Measurements from ENCODE around the gene ZNF142. TPM values are rescaled to one million over a fixed set of nuclear protein-coding genes. Genes with fewer than 3 reads are reported as not detected.

ZNF142 gene
- total RNA-seq, 2 experiments from 2014 or later = 49.2 to 53.1 TPM

GRCh38 chr2:218648088-218648786 is 11.2 kb downstream of the ZNF142 start:
- ChIA-PET CTCF (interaction anchor here (0.6 to 1.9 kb wide), 22 partner anchors 11 to 346 kb away, joined by 3 to 32 read pairs (median 3); partner anchors contain the start of genes BCS1L, PLCD4, USP37 and ZNF142), POLR2A (interaction anchor here (1.3 kb wide), 1 partner anchor 11 kb away, joined by 3 read pairs; the partner anchor contains the start of genes BCS1L and ZNF142)
- Mint-ChIP-seq H3K27ac (no peak overlapping the region), H3K27me3 (ENCODE audit: low read depth) (no peaks in the 10 kb centered on the region), H3K4me3 (no peak overlapping the region), H3K36me3 (ENCODE audit: low read depth) (peaks cover 67% of the 10 kb centered on the region), H3K4me1 (ENCODE audit: low read depth) (peaks cover 3% of the 10 kb centered on the region), H3K9me3 (ENCODE audit: insufficient read depth) (no peaks in the 10 kb centered on the region)
- ATAC-seq = peak; percentile 87
- peak; percentile 69 for DNase-seq

- ChIA-PET POLR2A (no interaction called here), CTCF (interaction anchor here (1.3 kb wide), 1 partner anchor 203 kb away, joined by 3 read pairs; no protein-coding TSS in a partner anchor)
- no peak for DNase-seq
- ATAC-seq = no peak
- H3K27me3 Mint-ChIP-seq (ENCODE audit: low read depth) = no peaks in the 10 kb centered on the region
- H3K27ac Mint-ChIP-seq = no peak overlapping the region
- no peak overlapping the region for H3K4me3 Mint-ChIP-seq
- H3K36me3 Mint-ChIP-seq (ENCODE audit: low read depth) = peaks cover 70% of the 10 kb centered on the region
- peaks cover 3% of the 10 kb centered on the region for H3K4me1 Mint-ChIP-seq (ENCODE audit: low read depth)
- no peaks in the 10 kb centered on the region for H3K9me3 Mint-ChIP-seq (ENCODE audit: insufficient read depth)
Measured at GRCh38 chr2:218645126-218645525, 14.3 kb downstream of the ZNF142 start.

DNA sequence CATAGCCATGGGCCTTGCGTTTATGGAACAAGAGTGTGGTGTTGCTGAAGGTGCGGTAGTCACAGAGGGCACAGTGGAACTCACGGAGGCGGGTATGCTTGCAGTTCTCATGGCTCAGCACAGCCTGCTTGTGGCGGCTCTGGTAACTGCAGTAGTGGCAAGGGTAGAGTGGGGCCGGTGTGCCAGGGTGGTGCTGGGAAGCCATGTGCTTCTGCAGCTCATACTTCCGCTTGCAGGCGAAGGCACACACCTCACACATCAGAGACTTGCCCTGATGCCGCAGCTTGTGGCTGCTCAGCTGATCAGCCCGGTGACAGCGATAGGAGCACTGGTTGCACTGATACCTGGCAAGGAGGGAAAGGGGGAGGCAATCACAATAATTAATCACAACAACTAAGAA is 14.7 kb downstream of the ZNF142 start:
- Mint-ChIP-seq H3K4me1 (ENCODE audit: low read depth) (peaks cover 3% of the 10 kb centered on the region), H3K36me3 (ENCODE audit: low read depth) (peaks cover 68% of the 10 kb centered on the region), H3K27me3 (ENCODE audit: low read depth) (no peaks in the 10 kb centered on the region), H3K4me3 (no peak overlapping the region), H3K27ac (peak overlapping the region; percentile 22), H3K9me3 (ENCODE audit: insufficient read depth) (no peaks in the 10 kb centered on the region)
- POLR2A ChIA-PET = no interaction called here
- CTCF ChIA-PET = interaction anchor here (1.3 kb wide), 1 partner anchor 203 kb away, joined by 3 read pairs; no protein-coding TSS in a partner anchor
- ATAC-seq = no peak
- no peak for DNase-seq

DNA sequence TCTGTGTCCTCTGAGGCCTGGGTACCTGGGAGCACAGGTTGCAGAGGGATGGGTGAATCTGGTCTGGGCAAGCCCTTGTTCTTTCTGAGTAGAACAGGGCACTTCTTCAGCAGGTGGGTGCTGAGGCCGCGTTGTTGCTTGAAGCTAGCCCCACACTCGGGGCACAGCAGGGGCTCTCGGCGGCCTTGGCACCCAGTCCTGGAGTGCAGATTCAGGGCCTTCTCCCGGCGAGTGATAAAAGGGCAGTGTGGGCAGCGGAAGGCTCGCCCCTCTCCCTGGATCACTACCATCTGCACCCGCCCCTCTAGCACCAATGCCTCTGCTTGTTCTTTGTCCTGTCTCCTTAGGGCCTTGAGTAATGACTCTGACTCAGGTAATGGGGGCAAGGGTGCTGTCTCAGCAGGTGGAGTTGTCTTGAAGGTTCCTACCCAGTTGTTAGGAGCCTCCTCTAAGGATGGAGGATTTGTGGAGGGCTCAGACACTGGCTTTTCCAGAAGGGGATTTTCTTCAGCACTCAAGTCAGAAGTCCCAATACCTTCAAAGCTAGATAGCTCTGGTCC is 15.6 kb downstream of the ZNF142 start:
- POLR2A ChIA-PET = no interaction called here
- Mint-ChIP-seq H3K36me3 (ENCODE audit: low read depth) (peaks cover 67% of the 10 kb centered on the region), H3K4me1 (ENCODE audit: low read depth) (peaks cover 3% of the 10 kb centered on the region), H3K27me3 (ENCODE audit: low read depth) (no peaks in the 10 kb centered on the region), H3K4me3 (no peak overlapping the region), H3K27ac (no peak overlapping the region), H3K9me3 (ENCODE audit: insufficient read depth) (no peaks in the 10 kb centered on the region)
- DNase-seq = no peak
- CTCF ChIA-PET = interaction anchor here (0.6 kb wide), 1 partner anchor 162 kb away, joined by 5 read pairs; no protein-coding TSS in a partner anchor
- ATAC-seq = no peak

DNA sequence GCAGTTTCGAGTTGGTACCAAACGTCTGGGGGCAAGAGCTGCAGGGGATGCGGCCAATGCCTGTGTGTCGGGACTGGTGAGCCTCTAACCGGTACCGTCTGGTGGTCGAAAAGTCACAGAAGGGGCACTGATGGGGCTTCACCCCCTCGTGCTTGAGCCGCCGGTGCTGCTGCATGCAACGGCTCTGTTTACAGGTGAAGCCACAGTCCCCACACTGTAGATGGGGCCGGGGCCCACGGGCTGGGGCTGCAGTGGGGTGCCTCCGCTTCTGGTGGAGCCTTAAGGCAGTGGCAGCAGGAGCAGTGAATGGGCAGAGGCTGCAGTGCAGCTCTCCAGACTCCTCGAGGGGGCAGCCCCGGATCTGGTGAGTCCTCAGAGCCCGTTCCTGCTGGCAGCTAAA is 16.6 kb downstream of the ZNF142 start:
- Mint-ChIP-seq H3K36me3 (ENCODE audit: low read depth) (peaks cover 67% of the 10 kb centered on the region), H3K9me3 (ENCODE audit: insufficient read depth) (no peaks in the 10 kb centered on the region), H3K27me3 (ENCODE audit: low read depth) (no peaks in the 10 kb centered on the region), H3K4me3 (no peak overlapping the region), H3K27ac (no peak overlapping the region), H3K4me1 (ENCODE audit: low read depth) (no peaks in the 10 kb centered on the region)
- no peak for DNase-seq
- POLR2A ChIA-PET = no interaction called here
- CTCF ChIA-PET = no interaction called here
- ATAC-seq = no peak

GRCh38 chr2:218642121-218642656 is 17.2 kb downstream of the ZNF142 start:
- no peak overlapping the region for H3K4me3 Mint-ChIP-seq
- H3K36me3 Mint-ChIP-seq (ENCODE audit: low read depth) = peaks cover 65% of the 10 kb centered on the region
- DNase-seq = no peak
- ATAC-seq = no peak
- POLR2A ChIA-PET = no interaction called here
- H3K27me3 Mint-ChIP-seq (ENCODE audit: low read depth) = no peaks in the 10 kb centered on the region
- no peaks in the 10 kb centered on the region for H3K4me1 Mint-ChIP-seq (ENCODE audit: low read depth)
- H3K9me3 Mint-ChIP-seq (ENCODE audit: insufficient read depth) = no peaks in the 10 kb centered on the region
- CTCF ChIA-PET = no interaction called here
- no peak overlapping the region for H3K27ac Mint-ChIP-seq

DNA sequence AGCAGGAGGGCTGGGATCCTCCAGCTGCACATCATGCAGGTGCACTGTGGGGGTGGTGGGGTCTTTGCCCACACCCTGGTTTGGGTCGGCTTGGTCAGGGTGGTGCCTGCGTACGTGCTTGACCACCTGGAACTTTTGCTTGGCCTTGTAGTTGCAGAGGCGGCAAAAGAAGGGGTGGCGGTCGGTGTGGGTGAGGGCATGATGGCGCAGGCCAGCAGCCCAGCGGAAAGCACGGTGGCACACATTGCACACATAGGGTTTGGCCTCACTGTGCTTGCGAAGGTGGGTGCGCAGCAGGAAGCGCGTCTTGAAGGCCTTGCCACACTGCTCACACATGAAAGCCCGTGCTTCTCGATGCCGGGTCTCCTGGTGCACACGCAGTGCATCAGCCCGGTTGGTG is 21.1 kb downstream of the ZNF142 start:
- no peak for DNase-seq
- ChIA-PET POLR2A (no interaction called here), CTCF (no interaction called here)
- Mint-ChIP-seq H3K27ac (no peak overlapping the region), H3K9me3 (ENCODE audit: insufficient read depth) (no peaks in the 10 kb centered on the region), H3K4me1 (ENCODE audit: low read depth) (no peaks in the 10 kb centered on the region), H3K4me3 (no peak overlapping the region), H3K27me3 (ENCODE audit: low read depth) (no peaks in the 10 kb centered on the region), H3K36me3 (ENCODE audit: low read depth) (peaks cover 52% of the 10 kb centered on the region)
- ATAC-seq = no peak

DNA sequence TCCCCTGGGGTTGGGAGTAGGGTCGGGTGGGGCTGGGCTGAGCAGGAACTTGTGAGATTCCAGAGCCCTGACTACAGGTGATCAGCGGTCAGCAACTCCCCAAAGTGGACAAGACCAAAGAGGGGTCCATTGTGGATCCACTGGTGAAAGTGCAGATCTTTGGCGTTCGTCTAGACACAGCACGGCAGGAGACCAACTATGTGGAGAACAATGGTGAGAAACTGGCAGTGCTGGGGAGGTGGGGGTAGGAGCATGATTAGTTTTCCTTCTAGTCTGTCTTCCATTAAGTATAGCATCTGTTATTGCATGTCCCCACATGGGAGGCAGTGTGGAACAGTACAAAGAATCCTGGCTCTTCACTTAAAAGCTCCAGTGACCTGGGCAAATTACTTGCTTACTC is 23.7 kb downstream of the ZNF142 start:
- no peak overlapping the region for H3K27ac Mint-ChIP-seq
- DNase-seq (no peak), ATAC-seq (no peak)
- no peaks in the 10 kb centered on the region for H3K4me1 Mint-ChIP-seq (ENCODE audit: low read depth)
- CTCF ChIA-PET = interaction anchor here (1.1 kb wide), 1 partner anchor 212 kb away, joined by 3 read pairs; no protein-coding TSS in a partner anchor
- no peak overlapping the region for H3K4me3 Mint-ChIP-seq
- no peaks in the 10 kb centered on the region for H3K9me3 Mint-ChIP-seq (ENCODE audit: insufficient read depth)
- peaks cover 41% of the 10 kb centered on the region for H3K36me3 Mint-ChIP-seq (ENCODE audit: low read depth)
- H3K27me3 Mint-ChIP-seq (ENCODE audit: low read depth) = no peaks in the 10 kb centered on the region
- POLR2A ChIA-PET = no interaction called here

DNA sequence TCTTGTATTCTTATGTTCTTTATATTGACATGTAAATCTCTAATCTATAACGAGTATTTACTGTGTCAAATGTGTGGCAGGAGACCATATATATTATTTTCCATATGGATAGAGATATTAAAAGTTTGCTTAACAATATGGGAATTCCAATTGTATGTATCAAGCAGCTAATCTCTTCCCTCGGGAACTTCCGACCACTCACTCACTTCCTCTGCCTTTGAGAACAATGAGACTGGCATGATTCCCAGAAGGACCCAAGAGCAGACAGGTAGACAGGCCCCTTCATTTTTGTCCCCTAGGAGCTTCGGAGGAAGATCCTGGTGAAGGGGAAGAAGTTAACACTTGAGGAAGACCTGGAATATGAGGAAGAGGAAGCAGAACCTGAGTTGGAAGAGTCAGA is 27.6 kb downstream of the ZNF142 start:
- CTCF ChIA-PET = interaction anchor here (1.0 kb wide), 1 partner anchor 16 kb away, joined by 3 read pairs; no protein-coding TSS in a partner anchor
- ATAC-seq (no peak), DNase-seq (no peak)
- peaks cover 12% of the 10 kb centered on the region for H3K36me3 Mint-ChIP-seq (ENCODE audit: low read depth)
- H3K4me1 Mint-ChIP-seq (ENCODE audit: low read depth) = no peaks in the 10 kb centered on the region
- no peaks in the 10 kb centered on the region for H3K9me3 Mint-ChIP-seq (ENCODE audit: insufficient read depth)
- H3K27ac Mint-ChIP-seq = no peak overlapping the region
- POLR2A ChIA-PET = no interaction called here
- H3K27me3 Mint-ChIP-seq (ENCODE audit: low read depth) = no peaks in the 10 kb centered on the region
- H3K4me3 Mint-ChIP-seq = no peak overlapping the region

DNA sequence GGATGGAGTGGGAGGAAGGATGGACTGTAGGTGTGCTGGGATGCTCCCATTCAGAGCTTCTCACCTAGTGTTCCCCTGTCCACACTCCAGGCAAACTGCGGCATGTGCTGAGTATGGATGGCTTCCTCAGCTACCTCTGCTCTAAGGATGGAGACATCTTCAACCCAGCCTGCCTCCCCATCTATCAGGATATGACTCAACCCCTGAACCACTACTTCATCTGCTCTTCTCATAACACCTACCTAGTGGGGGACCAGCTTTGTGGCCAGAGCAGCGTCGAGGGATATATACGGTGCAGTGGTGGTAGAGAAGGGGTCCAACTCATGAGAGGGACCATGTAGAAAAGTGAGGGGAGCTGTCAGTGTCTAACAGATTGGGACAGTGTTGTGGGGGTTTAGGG is 31.5 kb downstream of the ZNF142 start:
- ChIA-PET POLR2A (interaction anchor here (0.6 to 0.7 kb wide), 2 partner anchors 44 to 63 kb away, joined by 3 read pairs; partner anchors contain the start of genes RNF25 and STK36), CTCF (no interaction called here)
- DNase-seq = no peak
- ATAC-seq = no peak
- Mint-ChIP-seq H3K4me1 (ENCODE audit: low read depth) (no peaks in the 10 kb centered on the region), H3K4me3 (no peak overlapping the region), H3K36me3 (ENCODE audit: low read depth) (no peaks in the 10 kb centered on the region), H3K27me3 (ENCODE audit: low read depth) (no peaks in the 10 kb centered on the region), H3K9me3 (ENCODE audit: insufficient read depth) (no peaks in the 10 kb centered on the region), H3K27ac (no peak overlapping the region)

DNA sequence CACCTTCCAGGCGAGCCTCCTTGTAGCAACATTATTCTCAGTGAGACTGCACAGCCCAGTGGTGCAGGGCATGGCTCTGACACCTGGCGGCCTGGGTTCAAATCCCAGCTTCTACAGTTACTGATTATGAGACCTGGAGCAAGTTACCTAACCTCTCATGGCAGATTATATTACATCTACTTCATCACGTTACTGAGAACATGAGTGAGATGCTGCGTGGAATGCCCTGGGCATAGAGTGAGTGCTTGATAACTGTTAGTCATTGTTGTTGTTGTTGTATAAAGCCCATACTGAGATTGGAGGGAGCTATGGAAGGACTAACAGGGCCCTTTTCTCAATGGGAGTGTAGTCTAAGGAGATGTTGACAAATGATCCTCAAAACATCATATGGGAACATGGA is 33.1 kb downstream of the ZNF142 start:
- Mint-ChIP-seq H3K27ac (no peak overlapping the region), H3K27me3 (ENCODE audit: low read depth) (no peaks in the 10 kb centered on the region), H3K4me3 (no peak overlapping the region), H3K4me1 (ENCODE audit: low read depth) (no peaks in the 10 kb centered on the region), H3K36me3 (ENCODE audit: low read depth) (no peaks in the 10 kb centered on the region), H3K9me3 (ENCODE audit: insufficient read depth) (no peaks in the 10 kb centered on the region)
- ATAC-seq (no peak), DNase-seq (no peak)
- ChIA-PET POLR2A (no interaction called here), CTCF (interaction anchor here (1.5 kb wide), 1 partner anchor 84 kb away, joined by 4 read pairs; the partner anchor contains the start of gene TTLL4)

- Mint-ChIP-seq H3K4me3 (no peak overlapping the region), H3K27ac (no peak overlapping the region), H3K36me3 (ENCODE audit: low read depth) (no peaks in the 10 kb centered on the region), H3K4me1 (ENCODE audit: low read depth) (no peaks in the 10 kb centered on the region), H3K9me3 (ENCODE audit: insufficient read depth) (no peaks in the 10 kb centered on the region), H3K27me3 (ENCODE audit: low read depth) (no peaks in the 10 kb centered on the region)
- ChIA-PET POLR2A (no interaction called here), CTCF (no interaction called here)
- DNase-seq (no peak), ATAC-seq (no peak)
Measured at GRCh38 chr2:218623366-218623705, 36.1 kb downstream of the ZNF142 start.
